ENCODE results near the gene DHX36. TPM values are rescaled to one million over a fixed set of nuclear protein-coding genes. Genes with fewer than 3 reads are reported as not detected.

Gene DHX36
- total and polyA plus RNA-seq, 2 of the 4 experiments (the other 2 are of a cell fraction), result 27.1 to 30.2 TPM

- no peak overlapping the region for H3K23ac ChIP-seq (ENCODE audit: low read depth, low read length)
- H3K9me1 ChIP-seq (ENCODE audit: insufficient read depth, low read length), result no peaks in the 10 kb centered on the region
- H3K14ac ChIP-seq (replicated peaks; ENCODE audit: low read depth, low read length), result no peak overlapping the region
- DNase-seq, result no peak
- H3K4me3 ChIP-seq (ENCODE audit: insufficient read depth, low read depth, low read length), result no peak overlapping the region
- H3K4me1 ChIP-seq (ENCODE audit: control insufficient read depth, insufficient read depth, low read length), result no peaks in the 10 kb centered on the region
- no peak overlapping the region for H2BK120ac ChIP-seq (ENCODE audit: low read depth, low read length)
- H3K27ac ChIP-seq (ENCODE audit: insufficient read depth, low read length), result no peak overlapping the region
- H3K27me3 ChIP-seq (ENCODE audit: control insufficient read depth, insufficient read depth, low read length), result no peaks in the 10 kb centered on the region
- no peak overlapping the region for H3K4me2 ChIP-seq (ENCODE audit: low read depth, low read length)
- no peak overlapping the region for H3K56ac ChIP-seq (ENCODE audit: extremely low read depth, insufficient read depth, low read length)
- BruUV-seq (replicated peaks), result no TSS peak
- WGBS, 2 experiments (ENCODE audit: extremely low coverage in 2 of 2, insufficient read length in 1 of 2), result 50% methylated on average over 1 of the region's 2 CpGs; no CpG with 5 or more reads in 1 of the 2 experiments
- H2AK5ac ChIP-seq (ENCODE audit: low read depth, low read length), result no peak overlapping the region
- no peak overlapping the region for H2AFZ ChIP-seq (replicated peaks; ENCODE audit: low read length, poor library complexity)
- TF ChIP-seq RFX5 (IDR thresholded peaks at IDR 0.05; ENCODE audit: low read depth, low read length) (no peak), ELK1 (IDR thresholded peaks at IDR 0.05; ENCODE audit: borderline replicate concordance, low read depth, low read length) (no peak), CEBPB (IDR thresholded peaks at IDR 0.05; ENCODE audit: low read depth, low read length) (no peak), MAZ (IDR thresholded peaks at IDR 0.05; ENCODE audit: borderline replicate concordance, low read depth, low read length) (no peak), BHLHE40 (IDR thresholded peaks at IDR 0.05; ENCODE audit: low read depth, low read length) (no peak), SMC3 (IDR thresholded peaks at IDR 0.05; ENCODE audit: low read depth, low read length) (no peak), CTCF (conservative IDR thresholded peaks at IDR 0.05; ENCODE audit: low read depth, low read length) (no peak), RAD21 (IDR thresholded peaks at IDR 0.05; ENCODE audit: low read length) (no peak), CHD1 (IDR thresholded peaks at IDR 0.05; ENCODE audit: low read depth, low read length) (no peak), FOS (IDR thresholded peaks at IDR 0.05; ENCODE audit: low read depth, low read length) (no peak), MXI1 (IDR thresholded peaks at IDR 0.05; ENCODE audit: borderline replicate concordance, low read depth, low read length) (no peak), USF2 (IDR thresholded peaks at IDR 0.05; ENCODE audit: low read depth, low read length) (no peak), MAFK (IDR thresholded peaks at IDR 0.05; ENCODE audit: low read depth, low read length) (no peak), POLR2A (IDR thresholded peaks at IDR 0.05; ENCODE audit: low read depth, low read length) (no peak), NFE2L2 (IDR thresholded peaks at IDR 0.05; ENCODE audit: low read depth, low read length) (no peak), RCOR1 (IDR thresholded peaks at IDR 0.05; ENCODE audit: insufficient replicate concordance, low read length) (no peak)
- dilution Hi-C loops (cut with HindIII; ENCODE audit: low sequenced_read_pairs, unreplicated experiment) (no loop called here), intact Hi-C loops (cut with micrococcal nuclease) (no loop called here), in situ Hi-C loops (cut with MboI; ENCODE audit: low sequenced_read_pairs) (no loop called here)
- POLR2A ChIA-PET (ENCODE audit: unreplicated experiment), result no interaction called here
- no peaks in the 10 kb centered on the region for H3K9me3 ChIP-seq (ENCODE audit: control insufficient read depth, insufficient read depth, low read length)
- no peak overlapping the region for H2BK15ac ChIP-seq (ENCODE audit: low read depth, low read length)
- CTCF ChIA-PET, result no interaction called here
- H3K9ac ChIP-seq (ENCODE audit: low read depth, low read length), result no peak overlapping the region
- no peak overlapping the region for H2BK5ac ChIP-seq (ENCODE audit: low read depth, low read length, poor library complexity, severe bottlenecking)
- no peak overlapping the region for H2BK20ac ChIP-seq (ENCODE audit: low read depth, low read length)
- no peak overlapping the region for H4K5ac ChIP-seq (ENCODE audit: low read depth, low read length)
- no peaks in the 10 kb centered on the region for H4K20me1 ChIP-seq (ENCODE audit: insufficient read depth, low read length)
- no peak overlapping the region for H4K91ac ChIP-seq (ENCODE audit: insufficient read depth, low read depth, low read length)
- no peak overlapping the region for H3K4ac ChIP-seq (ENCODE audit: low read depth, low read length)
- H2AK9ac ChIP-seq (replicated peaks; ENCODE audit: low read depth, low read length, poor library complexity), result no peak overlapping the region
- H3K79me1 ChIP-seq (ENCODE audit: low read depth in 1 of 2, low read length in 2 of 2), result peaks cover 0 to 2% of the 10 kb centered on the region in 2 experiments; a peak in 2 of 4 replicates
- no peak for ATAC-seq (ENCODE audit: low read depth)
- H4K8ac ChIP-seq (ENCODE audit: low read depth in 2 of 2, low read length in 2 of 2), result no peak overlapping the region
- H3K18ac ChIP-seq (ENCODE audit: low read depth, low read length), result no peak overlapping the region
- H3K36me3 ChIP-seq (ENCODE audit: control insufficient read depth, insufficient read depth, low read length), result peaks cover 26% of the 10 kb centered on the region
Observed at GRCh38 chr3:154274348-154274747, 49.9 kb downstream of the DHX36 start.

Data from IMR-90 (cell line).